Measurements from ENCODE around the gene PRPF39.
"Not testable (repeated sequence)": the region's sequence is repeated elsewhere in the genome, so short reads cannot be mapped to it uniquely, and the experiment has no call there.

DNA sequence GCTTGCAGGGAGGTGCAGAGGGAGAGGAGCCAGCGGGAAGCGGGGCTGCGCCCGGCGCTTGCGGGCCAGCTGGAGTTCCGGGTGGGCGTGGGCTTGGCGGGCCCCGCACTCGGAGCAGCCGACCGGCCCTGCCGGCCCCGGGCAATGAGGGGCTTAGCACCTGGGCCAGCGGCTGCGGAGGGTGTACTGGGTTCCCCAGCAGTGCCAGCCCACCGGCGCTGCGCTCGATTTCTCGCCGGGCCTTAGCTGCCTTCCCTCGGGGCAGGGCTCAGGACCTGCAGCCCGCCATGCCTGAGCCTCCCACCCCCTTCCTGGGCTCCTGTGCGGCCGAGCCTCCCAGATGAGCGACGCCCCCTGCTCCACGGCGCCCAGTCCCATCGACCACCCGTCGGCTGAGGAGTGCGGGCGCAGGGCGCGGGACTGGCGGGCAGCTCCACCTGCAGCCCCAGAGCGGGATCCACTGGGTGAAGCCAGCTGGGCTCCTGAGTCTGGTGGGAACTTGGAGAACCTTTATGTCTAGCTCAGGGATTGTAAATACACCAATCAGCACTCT lies 3.4 kb upstream of the PRPF39 start:
- TF ChIP-seq CTCF (IDR thresholded peaks at IDR 0.05; ENCODE audit: poor library complexity, severe bottlenecking); EZH2 (IDR thresholded peaks at IDR 0.05; ENCODE audit: borderline replicate concordance, insufficient read depth, low read length, poor library complexity, severe bottlenecking); EP300 (conservative IDR thresholded peaks at IDR 0.05; ENCODE audit: poor library complexity, severe bottlenecking); TAF1 (IDR thresholded peaks at IDR 0.05; ENCODE audit: low read depth); POLR2AphosphoS5 (IDR thresholded peaks at IDR 0.05); REST (IDR thresholded peaks at IDR 0.05; ENCODE audit: borderline replicate concordance); SMC3 (conservative IDR thresholded peaks at IDR 0.05; ENCODE audit: poor library complexity); MXI1 (conservative IDR thresholded peaks at IDR 0.05; ENCODE audit: poor library complexity, severe bottlenecking); RAD21 (conservative IDR thresholded peaks at IDR 0.05): not testable (repeated sequence)

All from neural cell (in vitro differentiated cells).